Breast epithelium (tissue), 3 donors: ENCODE results near the gene SERPINA12.

Source experiments
- CTCF ChIP-seq, 3 donors: fragments of 450-650 bp; IDR thresholded peaks; one replicate each; pipeline ENCODE4 v1.5.1; 2016 to 2017; ENCODE audit warnings: antibody characterized with exemption in 3 of 3, mild to moderate bottlenecking in 3 of 3, moderate library complexity in 3 of 3
- POLR2A ChIP-seq: fragments of 450-650 bp; IDR thresholded peaks from one replicate; pipeline ENCODE4 v1.6.1; 2016; ENCODE audit warnings: antibody characterized with exemption, mild to moderate bottlenecking, moderate library complexity
- POLR2AphosphoS5 ChIP-seq, 3 donors: sonication (generic); formaldehyde crosslinking; IDR thresholded peaks; one replicate each; pipeline ENCODE4 v1.6.1; 2017; ENCODE audit warnings: antibody characterized with exemption in 3 of 3

GRCh38 chr14:94532447-94532846, 23.2 kb upstream of the SERPINA12 start:
- no peak for TF ChIP-seq POLR2A
- TF ChIP-seq CTCF (IDR thresholded peaks at IDR 0.05): no peak
- TF ChIP-seq POLR2AphosphoS5 (IDR thresholded peaks at IDR 0.05): no peak
